ENCODE data around the gene SRRM4.

Gene SRRM4

GRCh38 chr12:119198440-119198839, 217.1 kb downstream of the SRRM4 start:
- no peak overlapping the region for H3K4me3 ChIP-seq (ENCODE audit: low read length)
- no peak for TF ChIP-seq CTCF (conservative IDR thresholded peaks at IDR 0.05; ENCODE audit: low read length)

GRCh38 chr12:119200601-119201000, 219.3 kb downstream of the SRRM4 start:
- H3K4me3 ChIP-seq (ENCODE audit: low read length) = no peak overlapping the region
- TF ChIP-seq CTCF (conservative IDR thresholded peaks at IDR 0.05; ENCODE audit: low read length) = no peak

More at GRCh38 chr12:119198440-119198839, 217.1 kb downstream of the SRRM4 start:
- DNase-seq (ENCODE audit: low read depth) = no peak

GRCh38 chr12:119201789-119202543, 220.6 kb downstream of the SRRM4 start:
- DNase-seq (ENCODE audit: low read depth) = no peak
- no peak overlapping the region for H3K4me3 ChIP-seq (ENCODE audit: low read length)
- TF ChIP-seq CTCF (conservative IDR thresholded peaks at IDR 0.05; ENCODE audit: low read length) = no peak

More at GRCh38 chr12:119200601-119201000, 219.3 kb downstream of the SRRM4 start:
- no peak for DNase-seq (ENCODE audit: low read depth)

GRCh38 chr12:119202544-119202943, 221.2 kb downstream of the SRRM4 start:
- DNase-seq (ENCODE audit: low read depth) = no peak
- no peak for TF ChIP-seq CTCF (conservative IDR thresholded peaks at IDR 0.05; ENCODE audit: low read length)
- H3K4me3 ChIP-seq (ENCODE audit: low read length) = no peak overlapping the region

- DNase-seq (ENCODE audit: low read depth) = no peak
Observed at GRCh38 chr12:119204131-119204530, 222.8 kb downstream of the SRRM4 start.

GRCh38 chr12:119204671-119205285, 223.4 kb downstream of the SRRM4 start:
- DNase-seq (ENCODE audit: low read depth) = no peak
- H3K4me3 ChIP-seq (ENCODE audit: low read length) = no peak overlapping the region

More at GRCh38 chr12:119204131-119204530, 222.8 kb downstream of the SRRM4 start:
- no peak for TF ChIP-seq CTCF (conservative IDR thresholded peaks at IDR 0.05; ENCODE audit: low read length)
- no peak overlapping the region for H3K4me3 ChIP-seq (ENCODE audit: low read length)

More at GRCh38 chr12:119204671-119205285, 223.4 kb downstream of the SRRM4 start:
- no peak for TF ChIP-seq CTCF (conservative IDR thresholded peaks at IDR 0.05; ENCODE audit: low read length)

Measured in AG10803 (cell line).